GM19238 (cell line): Measurements from ENCODE around the gene ZNF446.
"Not testable (repeated sequence)": the region's sequence is repeated elsewhere in the genome, so short reads cannot be mapped to it uniquely, and the experiment has no call there.

Experiments used
- DNase-seq: peaks from one replicate; pipeline ENCODE4 v3.0.0; 2011; ENCODE audit warnings: low spot score; ENCODE audit not compliant: insufficient read length

ZNF446 gene

DNA sequence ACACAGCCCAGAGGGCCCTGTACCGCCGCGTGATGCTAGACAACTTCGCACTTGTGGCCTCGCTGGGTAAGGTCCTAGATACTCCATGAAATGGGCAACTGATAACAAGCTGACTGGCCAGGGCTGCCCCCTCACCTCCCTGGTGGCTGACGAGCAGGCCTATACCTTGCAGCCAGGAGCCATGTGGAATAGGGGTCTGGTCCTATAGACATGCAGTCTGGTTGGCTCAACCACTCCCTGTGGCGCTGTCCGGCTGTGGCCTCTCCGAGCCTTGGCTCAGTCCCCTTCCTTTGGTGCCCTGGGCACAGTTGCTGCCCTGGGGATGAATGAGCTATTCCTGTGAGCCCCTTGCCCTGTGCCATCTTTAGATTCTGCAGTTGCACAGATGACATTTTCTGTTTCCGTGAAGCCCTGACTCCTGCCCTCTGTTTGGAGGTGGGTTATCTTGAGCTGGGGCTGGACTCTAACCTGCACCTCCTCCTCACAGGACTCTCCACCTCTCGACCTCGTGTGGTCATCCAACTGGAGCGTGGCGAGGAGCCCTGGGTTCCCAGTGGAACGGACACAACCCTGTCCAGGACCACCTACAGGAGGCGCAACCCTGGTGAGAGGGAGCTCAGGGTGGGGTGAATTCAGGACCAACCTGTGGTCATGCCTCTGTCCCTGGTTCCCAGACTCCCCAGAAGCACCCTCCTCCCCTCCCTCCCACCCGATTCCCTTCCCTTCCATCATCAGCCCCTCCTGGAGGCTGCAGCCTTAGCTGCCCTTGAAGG, 6.7 kb upstream of the ZNF446 start:
- DNase-seq = no peak

DNA sequence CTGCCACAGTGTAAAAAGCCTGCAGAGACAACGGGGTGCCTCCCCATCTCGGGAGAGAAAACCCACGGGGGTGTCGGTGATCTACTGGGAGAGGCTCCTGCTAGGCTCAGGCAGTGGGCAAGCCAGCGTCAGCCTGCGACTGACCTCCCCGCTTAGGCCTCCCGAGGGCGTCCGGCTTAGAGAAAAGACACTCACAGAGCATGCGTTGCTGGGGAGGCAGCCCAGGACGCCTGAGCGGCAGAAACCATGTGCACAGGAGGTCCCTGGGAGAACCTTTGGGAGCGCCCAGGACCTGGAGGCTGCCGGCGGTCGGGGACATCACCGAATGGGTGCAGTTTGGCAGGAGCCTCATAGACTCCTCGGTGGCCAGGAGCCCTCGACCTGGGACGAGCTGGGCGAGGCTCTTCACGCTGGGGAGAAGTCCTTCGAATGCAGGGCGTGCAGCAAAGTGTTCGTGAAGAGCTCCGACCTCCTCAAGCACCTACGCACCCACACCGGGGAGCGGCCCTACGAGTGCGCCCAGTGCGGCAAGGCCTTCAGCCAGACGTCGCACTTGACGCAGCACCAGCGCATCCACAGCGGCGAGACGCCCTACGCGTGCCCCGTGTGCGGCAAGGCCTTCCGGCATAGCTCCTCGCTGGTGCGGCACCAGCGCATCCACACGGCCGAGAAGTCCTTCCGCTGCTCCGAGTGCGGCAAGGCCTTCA, 5.2 kb upstream of the ZNF446 start:
- DNase-seq = not testable (repeated sequence)

DNA sequence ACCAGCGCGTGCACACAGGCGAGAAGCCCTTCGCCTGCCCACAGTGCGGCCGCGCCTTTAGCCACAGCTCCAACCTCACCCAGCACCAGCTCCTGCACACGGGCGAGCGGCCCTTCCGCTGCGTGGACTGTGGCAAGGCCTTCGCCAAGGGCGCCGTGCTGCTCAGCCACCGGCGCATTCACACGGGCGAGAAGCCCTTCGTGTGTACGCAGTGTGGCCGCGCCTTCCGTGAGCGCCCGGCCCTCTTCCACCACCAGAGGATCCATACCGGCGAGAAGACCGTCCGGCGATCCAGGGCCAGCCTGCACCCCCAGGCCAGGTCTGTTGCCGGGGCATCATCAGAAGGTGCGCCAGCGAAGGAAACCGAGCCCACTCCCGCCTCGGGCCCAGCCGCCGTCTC, 4.4 kb upstream of the ZNF446 start:
- DNase-seq = no peak

DNA sequence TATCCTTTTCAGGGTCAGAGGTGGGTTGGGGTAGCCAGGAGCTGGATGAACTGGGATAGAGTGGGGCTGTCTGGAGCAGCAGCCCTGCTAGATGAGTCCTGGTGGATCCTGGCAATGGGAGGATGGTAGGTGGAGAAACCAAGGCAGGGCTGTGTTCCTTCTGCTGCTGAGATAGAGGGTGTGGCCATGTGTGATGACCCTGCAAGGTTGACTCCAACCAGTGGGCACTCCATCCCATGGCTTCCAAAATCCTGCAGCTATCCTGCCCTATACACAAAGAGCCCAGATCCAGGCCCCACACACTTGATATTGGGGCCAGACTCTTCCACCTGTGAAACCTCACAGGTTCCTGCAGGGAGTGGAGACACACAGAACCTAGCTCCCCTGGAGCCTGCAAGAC, 2.4 kb upstream of the ZNF446 start:
- DNase-seq = no peak

DNA sequence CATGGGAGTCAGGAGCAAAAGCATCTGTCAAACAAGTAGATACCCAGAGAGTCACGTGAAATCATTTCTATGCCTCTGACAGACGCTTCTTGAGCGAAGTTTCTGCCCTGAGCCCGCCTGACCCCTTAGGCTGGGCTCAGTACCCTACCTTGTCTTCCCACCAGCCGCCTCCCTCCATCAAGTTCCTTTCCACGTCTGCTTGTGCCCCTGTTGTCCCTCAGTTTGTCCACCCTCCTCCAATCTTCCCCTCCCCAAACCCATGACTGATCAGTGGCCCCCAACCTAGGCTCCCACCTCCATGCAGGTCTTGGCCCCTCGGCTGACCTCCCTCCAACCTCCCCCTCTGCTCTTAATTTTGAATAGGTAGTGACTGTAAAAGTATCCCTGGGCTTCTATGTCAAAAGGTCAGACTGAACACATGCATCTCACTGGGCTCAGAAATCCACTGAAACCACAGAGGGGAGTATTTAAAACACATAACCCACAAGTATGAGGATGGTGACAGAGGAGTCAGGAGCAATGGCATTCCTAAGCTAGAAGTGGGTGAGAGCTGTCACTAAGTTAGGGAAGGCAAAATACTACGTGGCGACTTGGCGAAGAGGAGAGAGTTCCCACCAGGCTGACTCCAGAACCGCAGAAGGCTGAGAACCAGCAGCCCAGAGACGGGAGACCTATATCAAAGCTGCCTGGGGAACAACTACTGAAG, 1.7 kb upstream of the ZNF446 start:
- DNase-seq = no peak

DNA sequence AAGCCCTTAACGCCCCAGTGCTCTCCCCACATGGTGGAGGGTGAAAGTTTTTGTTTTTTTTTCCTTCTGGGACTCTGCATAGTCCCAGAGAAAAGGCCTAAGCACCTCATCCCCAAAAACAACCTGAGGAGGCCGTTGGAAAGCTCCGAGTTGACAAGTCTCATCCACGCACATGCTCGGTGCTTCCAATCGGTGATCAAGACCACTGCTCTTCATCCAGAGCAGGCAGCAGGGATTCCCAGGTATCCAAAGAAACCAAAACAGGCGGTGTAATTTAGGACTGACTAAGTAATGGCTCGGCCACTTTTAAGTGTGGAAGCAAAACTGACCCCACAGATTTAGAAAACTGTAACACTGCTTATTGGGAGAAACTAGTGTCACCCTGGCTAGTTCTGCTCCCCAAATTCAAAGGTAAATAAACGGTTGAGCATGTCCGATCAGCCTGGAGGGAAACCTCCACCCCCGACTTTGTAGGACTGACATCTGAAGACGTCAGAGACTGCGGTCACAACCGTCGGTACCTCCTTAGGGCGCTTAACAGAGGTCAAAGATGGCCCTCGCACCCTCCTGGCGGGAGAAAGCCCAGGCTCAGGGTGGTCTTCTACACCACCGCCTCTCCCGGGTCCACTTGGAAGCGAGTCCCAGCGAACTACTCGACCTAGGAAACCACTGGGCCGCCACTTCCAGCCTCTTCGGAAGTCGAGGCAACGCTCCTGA, 997 bp upstream of the ZNF446 start:
- no peak for DNase-seq

DNA sequence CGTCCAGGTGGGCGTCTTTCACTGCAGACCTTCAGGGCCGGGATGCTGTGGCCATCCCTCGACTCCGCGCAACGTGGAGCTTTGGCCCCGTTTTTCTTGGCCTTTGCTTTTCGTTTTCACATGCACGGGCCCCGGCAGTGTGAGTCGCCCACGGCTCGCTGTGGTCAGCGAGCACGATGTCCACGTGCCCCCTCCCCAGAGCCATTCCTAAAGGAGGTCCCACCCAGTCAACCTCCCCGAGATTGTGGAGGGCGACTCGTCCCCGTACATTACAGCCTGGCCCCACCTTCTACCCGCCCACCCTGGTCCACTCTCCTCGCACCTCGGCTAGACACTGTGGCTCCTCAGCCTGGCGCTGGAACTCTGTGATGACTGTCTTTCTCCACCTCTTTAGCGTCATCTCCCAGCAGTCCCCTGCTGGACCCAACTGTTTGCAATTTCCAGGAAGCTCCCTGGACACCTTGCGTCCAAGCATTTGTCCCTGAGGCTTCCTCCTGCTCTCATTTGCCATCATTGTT, 405 bp downstream of the ZNF446 start:
- no peak for DNase-seq

DNA sequence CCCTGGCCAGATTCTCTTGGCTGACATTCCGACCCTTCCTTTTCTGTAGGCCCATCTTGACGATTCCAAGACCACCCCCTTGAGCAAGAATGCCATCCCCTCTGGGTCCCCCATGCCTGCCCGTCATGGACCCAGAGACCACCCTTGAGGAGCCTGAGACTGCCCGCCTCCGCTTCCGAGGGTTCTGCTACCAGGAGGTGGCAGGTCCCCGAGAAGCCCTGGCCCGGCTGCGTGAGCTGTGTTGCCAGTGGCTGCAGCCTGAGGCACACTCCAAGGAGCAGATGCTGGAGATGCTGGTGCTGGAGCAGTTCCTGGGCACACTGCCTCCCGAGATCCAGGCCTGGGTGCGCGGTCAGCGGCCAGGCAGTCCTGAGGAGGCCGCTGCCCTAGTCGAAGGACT, 978 bp downstream of the ZNF446 start:
- no peak for DNase-seq

DNA sequence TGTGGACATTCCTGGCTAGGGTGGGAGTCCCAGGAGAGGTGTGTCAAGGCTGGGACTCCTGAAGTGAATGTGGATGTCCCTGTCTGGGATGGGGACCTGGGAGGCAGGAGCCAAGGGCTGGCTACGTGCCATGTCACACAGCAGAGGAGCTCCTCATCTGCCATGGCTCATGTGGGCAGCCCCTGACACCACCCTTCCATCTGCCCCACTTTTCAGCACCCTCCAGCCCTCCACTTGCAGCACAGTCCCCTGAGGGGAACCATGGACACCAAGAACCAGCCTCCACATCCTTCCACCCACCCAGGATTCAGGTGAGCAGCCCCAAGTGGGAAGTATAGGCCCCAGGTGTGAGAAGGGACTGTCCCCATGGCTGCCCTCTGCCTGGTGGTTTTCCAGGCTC, 1.7 kb downstream of the ZNF446 start:
- DNase-seq = no peak

DNA sequence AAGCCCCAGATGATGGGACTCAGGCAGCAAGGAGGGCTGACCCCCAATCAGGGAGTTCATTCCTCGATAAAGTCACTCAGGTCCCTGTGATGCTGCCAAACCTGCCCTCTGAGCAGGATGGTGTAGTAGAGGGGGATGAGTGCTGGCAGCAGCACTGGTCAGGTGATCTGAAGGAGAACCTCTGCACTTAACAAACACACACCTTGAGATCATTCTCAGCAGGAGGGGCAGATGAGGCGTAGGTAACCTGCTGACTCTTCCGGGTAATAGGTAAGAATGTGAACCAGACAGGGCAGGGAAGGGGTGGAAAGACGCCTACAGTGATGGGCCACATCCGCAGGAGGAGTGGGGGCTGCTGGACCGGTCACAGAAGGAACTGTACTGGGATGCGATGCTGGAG, 3.2 kb downstream of the ZNF446 start:
- DNase-seq = no peak

DNA sequence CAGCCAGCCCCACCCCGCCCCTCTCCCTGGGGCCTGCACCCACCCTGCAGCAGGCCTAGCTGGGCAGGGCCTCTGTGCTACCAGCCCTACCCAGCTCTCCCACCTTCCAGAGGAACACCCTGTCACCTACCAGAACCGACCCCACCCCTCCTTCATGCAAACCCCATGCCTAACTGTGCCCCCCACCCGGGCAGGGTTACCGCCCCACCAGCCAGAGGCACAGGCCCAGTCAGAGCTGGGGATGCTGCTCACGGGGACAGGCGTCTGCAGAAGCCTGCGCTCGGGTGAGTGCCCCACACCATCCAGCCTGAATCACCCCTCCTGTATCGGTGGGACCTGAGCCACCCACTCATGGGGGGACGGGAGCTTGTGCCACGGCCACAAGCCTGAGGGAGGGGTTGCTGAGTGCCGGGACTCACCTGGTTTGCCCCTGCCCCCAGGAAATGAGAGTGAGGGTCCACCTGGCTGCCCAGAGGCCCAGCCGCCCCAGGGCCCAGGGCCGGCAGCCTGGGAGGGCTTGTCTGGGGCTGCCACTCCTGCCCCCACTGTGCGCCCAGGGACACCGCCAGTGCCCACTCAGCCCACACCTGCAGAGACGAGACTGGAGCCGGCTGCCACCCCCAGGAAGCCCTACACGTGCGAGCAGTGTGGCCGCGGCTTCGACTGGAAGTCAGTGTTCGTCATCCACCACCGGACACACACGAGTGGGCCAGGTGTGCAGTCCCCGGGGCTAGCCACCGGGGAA, 3.8 kb downstream of the ZNF446 start:
- no peak for DNase-seq

DNA sequence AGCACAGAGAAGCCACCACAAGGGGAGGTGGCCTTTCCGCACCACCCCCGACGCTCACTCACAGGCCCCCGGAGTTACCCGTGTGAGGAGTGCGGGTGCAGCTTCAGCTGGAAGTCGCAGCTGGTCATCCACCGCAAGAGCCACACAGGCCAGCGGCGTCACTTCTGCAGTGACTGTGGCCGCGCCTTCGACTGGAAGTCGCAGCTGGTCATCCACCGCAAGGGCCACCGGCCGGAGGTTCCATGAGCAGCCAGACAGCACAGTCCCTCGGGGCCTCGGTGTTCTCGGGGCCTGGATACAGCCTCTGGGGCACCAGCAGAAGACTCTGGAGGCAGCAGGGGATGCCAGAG, 4.3 kb downstream of the ZNF446 start:
- no peak for DNase-seq

DNA sequence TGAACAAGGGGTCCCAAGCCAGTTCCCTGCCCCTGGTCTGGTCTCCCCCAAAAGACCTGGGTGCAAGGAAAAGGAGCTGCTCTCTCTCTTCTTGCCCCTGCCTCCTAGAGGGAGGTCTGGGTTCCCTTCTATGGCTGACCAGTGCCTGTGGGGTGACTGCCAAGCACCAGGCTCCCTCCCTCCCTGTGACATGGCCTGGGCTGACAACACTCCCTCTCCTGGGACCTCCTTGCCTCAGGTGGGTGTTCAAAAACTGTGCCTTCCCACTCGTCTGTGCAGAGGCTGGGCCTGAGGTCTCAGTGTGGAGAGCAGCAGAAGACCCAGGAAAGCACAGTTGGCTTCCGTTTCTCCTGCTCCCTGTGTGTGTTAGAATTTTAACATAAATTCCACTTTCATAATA, 4.7 kb downstream of the ZNF446 start:
- no peak for DNase-seq

DNA sequence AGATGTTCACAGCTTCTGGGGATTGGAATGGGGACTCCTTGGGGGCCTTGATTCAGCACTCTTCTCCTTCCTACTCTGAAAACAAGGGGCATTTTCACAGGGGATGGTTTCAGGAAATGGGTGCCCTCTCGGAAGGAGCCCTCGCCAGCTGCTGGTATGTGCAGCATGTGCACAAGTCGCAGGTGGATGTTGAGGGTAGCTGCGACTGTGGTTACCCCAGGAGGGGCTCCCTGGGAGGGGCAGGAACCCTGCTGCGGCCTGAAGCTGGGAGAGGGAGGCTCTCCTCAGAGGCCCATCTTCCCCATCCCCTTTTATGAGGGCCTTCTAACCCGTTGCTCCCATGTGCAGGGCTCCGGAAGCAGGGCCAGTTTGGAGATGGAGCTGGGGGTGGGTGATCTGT, 6.2 kb downstream of the ZNF446 start:
- DNase-seq = no peak

DNA sequence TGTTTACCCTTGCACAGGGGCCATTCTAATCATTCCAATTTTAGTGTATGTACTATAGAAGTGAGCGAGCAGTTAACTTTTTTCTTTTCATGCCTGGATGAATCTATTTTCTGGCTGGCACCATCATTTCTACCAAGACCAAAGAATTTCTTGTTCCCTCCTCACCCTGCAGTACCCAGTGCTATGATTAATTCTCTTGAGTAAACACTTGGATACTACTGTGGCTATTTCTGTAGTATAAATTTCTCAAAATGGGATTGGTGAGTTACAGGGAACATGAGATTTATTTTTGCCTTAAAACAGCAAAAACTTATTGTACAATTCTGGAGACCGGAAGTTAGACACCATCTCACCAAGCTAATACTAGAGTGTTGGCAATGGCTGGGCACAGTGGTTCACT, 7.6 kb downstream of the ZNF446 start:
- DNase-seq = no peak

DNA sequence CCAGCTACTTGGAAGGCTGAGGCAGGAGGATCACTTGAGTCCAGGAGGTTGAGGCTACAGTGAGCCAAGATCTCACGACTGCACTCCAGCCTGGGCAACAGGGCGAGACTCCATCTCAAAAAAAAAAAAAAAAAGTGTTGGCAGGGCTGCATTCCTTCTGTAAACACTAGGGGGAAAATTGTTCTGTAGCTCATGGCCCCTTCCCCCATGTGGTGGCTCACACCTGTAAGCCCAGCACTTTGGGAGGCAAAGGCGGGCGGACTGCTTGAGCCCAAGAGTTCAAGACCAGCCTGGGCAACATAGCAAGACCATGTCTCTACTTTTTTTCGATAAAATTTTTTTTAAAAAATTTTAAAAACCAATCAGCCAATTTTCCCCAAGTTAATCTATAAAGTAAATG, 8.2 kb downstream of the ZNF446 start:
- not testable (repeated sequence) for DNase-seq

DNA sequence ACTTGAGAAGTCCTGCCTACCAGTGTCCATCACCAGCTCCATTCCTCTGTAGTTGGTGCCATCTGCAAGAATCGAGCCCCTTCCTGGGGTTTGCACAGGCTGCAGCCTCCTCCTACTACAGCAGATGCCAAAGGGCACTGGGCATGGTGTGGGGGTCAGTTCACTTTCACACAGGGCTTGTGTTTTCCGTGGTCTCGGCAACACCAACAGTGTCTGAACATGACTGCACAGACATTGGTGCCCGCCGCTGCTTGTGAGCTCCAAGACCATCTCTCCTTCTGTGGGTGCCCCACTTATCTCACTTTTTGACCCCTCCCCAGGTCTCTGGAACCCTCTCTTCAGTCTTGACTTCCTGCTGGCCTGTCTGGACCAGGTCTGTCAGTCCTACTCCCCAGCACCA, 15.2 kb downstream of the ZNF446 start:
- DNase-seq = no peak

DNA sequence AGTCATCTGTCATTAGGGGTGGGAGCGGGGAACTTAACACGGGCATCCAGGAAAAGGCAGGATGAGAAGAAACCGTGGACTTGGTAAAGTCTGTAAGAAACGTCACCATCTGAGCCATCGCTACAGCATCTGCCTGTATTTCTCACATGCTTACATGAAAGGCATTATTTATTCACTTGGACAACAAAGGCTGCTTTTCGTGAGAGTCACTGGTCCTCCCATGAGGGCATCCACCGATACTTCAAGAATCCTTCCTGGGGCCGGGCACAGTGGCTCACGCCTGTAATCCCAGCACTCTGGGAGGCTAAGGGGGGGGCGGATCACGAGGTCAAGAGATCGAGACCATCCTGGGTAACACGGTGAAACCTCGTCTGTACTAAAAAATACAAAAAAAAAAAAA, 16.1 kb downstream of the ZNF446 start:
- no peak for DNase-seq

DNA sequence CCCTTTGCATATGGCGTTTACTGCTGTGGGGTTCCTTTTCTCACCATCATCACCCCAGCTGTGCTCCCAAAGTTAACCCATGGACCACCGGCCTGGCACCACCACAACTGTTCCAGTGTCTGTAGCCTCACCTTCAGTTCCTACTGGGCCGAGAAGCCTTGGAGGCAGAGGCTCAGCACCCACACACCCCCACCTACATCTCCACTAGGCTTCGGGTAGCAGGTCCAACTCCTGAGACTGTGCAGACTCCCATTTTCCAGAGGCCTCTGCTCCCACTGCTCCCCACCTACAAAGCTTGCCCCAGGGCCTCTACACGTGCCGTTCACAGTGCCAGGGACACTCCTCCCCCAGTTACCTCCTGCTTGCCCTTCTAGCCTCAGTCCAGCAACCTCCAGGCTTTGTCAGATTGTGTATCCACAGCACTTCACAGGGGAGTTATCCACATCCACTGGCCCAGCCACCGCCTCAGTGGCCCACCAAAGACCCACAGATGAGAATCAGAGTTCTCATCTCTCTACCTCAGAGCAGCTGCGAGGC, 21.6 kb downstream of the ZNF446 start:
- no peak for DNase-seq

DNA sequence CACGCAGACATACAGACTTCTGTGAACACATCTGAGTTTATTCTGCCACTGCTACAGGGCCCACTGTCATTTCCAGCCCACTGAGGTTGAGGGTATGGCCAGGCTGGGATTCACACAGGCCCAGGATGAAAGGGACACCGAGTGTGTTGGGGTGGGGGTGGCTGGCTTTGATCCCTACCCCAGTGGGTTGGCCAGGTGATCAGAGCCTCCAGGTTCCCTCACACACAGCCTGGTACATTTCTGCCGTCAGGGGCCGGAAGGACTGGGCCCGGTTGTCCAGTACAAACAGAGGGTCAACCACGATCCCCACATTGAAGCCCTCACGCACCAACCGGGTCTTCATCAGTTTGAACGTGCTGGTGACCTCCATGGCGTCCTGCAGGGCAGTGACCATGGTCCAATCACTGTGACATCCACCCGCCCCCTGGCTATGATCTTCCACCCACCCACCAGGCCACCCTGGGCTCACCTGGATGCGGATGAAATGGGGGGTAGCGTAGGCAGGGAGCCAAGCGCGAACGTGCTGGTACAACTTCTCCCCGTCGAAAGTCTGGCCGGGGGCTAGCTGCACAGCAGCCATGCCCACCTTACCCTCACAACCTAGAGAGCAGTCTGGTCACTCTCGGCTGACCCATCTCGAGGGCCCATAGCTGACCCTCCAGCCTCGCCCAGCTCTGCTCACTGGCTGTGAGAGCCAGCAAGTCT, 22.3 kb downstream of the ZNF446 start:
- no peak for DNase-seq
